Upper lobe of right lung (tissue), 1 donor: ENCODE measurements around the gene UNK. TPM values are rescaled to one million over a fixed set of nuclear protein-coding genes. Genes with fewer than 3 reads are reported as not detected.
A peak's percentile ranks its signal among the peaks of the same experiment; 100 is the strongest.

Source experiments
- ATAC-seq: fragments of 200-7000 bp; cut with Tn5 transposase; one replicate; pipeline ENCODE4 v1.9.1; 2020; ENCODE audit warnings: mild to moderate bottlenecking, moderate library complexity
- DNase-seq: peaks from one replicate; pipeline ENCODE4 v3.0.0-alpha.2; 2020
- H3K27ac ChIP-seq: fragments of 200-600 bp; one replicate; pipeline ENCODE4 v1.8.0; 2022
- H3K27me3 ChIP-seq: fragments of 200-600 bp; one replicate; pipeline ENCODE4 v1.8.0; 2022; ENCODE audit warnings: mild to moderate bottlenecking
- H3K36me3 ChIP-seq: fragments of 200-600 bp; one replicate; pipeline ENCODE4 v1.8.0; 2022
- H3K4me1 ChIP-seq: fragments of 200-600 bp; one replicate; pipeline ENCODE4 v1.8.0; 2022
- H3K4me3 ChIP-seq: fragments of 200-600 bp; one replicate; pipeline ENCODE4 v1.8.0; 2022; ENCODE audit warnings: mild to moderate bottlenecking
- H3K9me3 ChIP-seq: fragments of 200-600 bp; one replicate; pipeline ENCODE4 v1.8.0; 2022
- intact Hi-C: fragments of 100-400 bp; cut with DNase I; formaldehyde crosslinking; loops from one replicate; pipeline ENCODE4 v1.11.0; 2022
- total RNA-seq: library from RNA; stranded (reverse); fragmentation: NEBNext Ultra II Directional; extraction: Animal tissue kit (Norgen Biotek cat#: 25700); gene quantifications from one replicate; pipeline ENCODE4 v1.2.1, GENCODE V29; 2021
- TF ChIP-seq, protein P1 (sequence below): fragments of 200-600 bp; IDR thresholded peaks from one replicate; pipeline ENCODE4 v1.8.0; 2022; ENCODE audit warnings: antibody characterized with exemption
- donor health status: DM: no; HTN: yes; CAD: no; lungs with severe emphysema.

The UNK gene
- total RNA-seq, 1 donor from 2014 or later = 27.1 TPM

GRCh38 chr17:75845933-75846691, 61.5 kb downstream of the UNK start:
- no peak for ATAC-seq
- H3K4me1 ChIP-seq = peaks cover 49% of the 10 kb centered on the region
- no peaks in the 10 kb centered on the region for H3K9me3 ChIP-seq
- peaks cover 58% of the 10 kb centered on the region for H3K36me3 ChIP-seq
- peak overlapping the region; percentile 5 for H3K4me3 ChIP-seq
- peak overlapping the region; percentile 90 for H3K27ac ChIP-seq
- TF ChIP-seq, protein P1, sequence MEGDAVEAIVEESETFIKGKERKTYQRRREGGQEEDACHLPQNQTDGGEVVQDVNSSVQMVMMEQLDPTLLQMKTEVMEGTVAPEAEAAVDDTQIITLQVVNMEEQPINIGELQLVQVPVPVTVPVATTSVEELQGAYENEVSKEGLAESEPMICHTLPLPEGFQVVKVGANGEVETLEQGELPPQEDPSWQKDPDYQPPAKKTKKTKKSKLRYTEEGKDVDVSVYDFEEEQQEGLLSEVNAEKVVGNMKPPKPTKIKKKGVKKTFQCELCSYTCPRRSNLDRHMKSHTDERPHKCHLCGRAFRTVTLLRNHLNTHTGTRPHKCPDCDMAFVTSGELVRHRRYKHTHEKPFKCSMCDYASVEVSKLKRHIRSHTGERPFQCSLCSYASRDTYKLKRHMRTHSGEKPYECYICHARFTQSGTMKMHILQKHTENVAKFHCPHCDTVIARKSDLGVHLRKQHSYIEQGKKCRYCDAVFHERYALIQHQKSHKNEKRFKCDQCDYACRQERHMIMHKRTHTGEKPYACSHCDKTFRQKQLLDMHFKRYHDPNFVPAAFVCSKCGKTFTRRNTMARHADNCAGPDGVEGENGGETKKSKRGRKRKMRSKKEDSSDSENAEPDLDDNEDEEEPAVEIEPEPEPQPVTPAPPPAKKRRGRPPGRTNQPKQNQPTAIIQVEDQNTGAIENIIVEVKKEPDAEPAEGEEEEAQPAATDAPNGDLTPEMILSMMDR = no peak
- H3K27me3 ChIP-seq = no peaks in the 10 kb centered on the region
- intact Hi-C loops = no loop called here
- DNase-seq = no peak

GRCh38 chr17:75846692-75847613, 62.3 kb downstream of the UNK start:
- TF ChIP-seq, protein P1 = no peak
- Histone ChIP-seq H3K4me1 (peaks cover 49% of the 10 kb centered on the region), H3K27ac (peak overlapping the region; percentile 90), H3K36me3 (peaks cover 66% of the 10 kb centered on the region), H3K27me3 (no peaks in the 10 kb centered on the region), H3K9me3 (no peaks in the 10 kb centered on the region), H3K4me3 (peak overlapping the region; percentile 10)
- intact Hi-C loops = no loop called here
- ATAC-seq (no peak), DNase-seq (no peak)

- H3K4me3 ChIP-seq = peak overlapping the region; percentile 10
- H3K36me3 ChIP-seq = peaks cover 69% of the 10 kb centered on the region
- no peak for DNase-seq
- H3K4me1 ChIP-seq = peaks cover 49% of the 10 kb centered on the region
- TF ChIP-seq, protein P1 = no peak
- no peak for ATAC-seq
- peak overlapping the region; percentile 90 for H3K27ac ChIP-seq
- H3K27me3 ChIP-seq = no peaks in the 10 kb centered on the region
- intact Hi-C loops = no loop called here
- H3K9me3 ChIP-seq = no peaks in the 10 kb centered on the region
Measured at GRCh38 chr17:75847614-75848522, 63.3 kb downstream of the UNK start.

DNA sequence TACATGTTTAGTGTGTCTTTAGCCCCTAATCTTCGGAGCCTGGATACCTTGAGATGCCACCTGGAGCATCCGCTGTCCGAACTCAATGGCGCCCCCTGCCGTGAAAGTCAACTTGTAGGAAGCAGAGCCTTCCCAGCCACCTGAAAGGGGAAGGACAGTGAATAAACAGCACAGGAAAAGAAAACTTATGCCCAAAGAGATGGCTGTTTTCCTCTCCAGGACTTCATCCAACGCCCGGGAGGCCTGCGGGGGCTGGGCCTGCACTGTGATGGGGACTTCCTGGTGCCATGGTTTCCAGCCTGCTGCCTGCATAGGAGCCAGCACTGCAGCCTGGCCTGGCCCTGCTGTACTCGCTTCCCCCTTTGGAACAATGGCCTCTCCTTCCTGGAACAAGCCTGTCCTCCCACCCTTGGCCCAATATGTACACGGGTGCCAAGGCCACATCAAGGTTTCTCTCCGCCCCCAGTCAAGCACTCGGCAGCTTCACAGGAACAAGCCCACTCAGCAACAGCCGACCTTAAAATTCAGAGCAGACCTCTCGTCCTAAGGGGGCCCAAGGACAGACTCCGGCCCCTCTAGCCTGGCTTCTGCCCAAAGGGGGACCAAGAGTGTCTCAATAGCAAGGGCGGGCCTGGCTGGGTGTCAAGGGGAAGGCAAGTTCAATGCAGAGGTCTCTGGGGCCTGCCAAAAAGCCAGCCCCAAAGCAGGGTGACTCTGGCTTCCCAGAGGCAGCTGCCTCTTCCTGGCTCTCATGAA, 64.1 kb downstream of the UNK start:
- Histone ChIP-seq H3K27me3 (no peaks in the 10 kb centered on the region), H3K36me3 (peaks cover 69% of the 10 kb centered on the region), H3K9me3 (no peaks in the 10 kb centered on the region), H3K4me3 (no peak overlapping the region), H3K27ac (peak overlapping the region; percentile 68), H3K4me1 (peaks cover 55% of the 10 kb centered on the region)
- TF ChIP-seq, protein P1 = peak; percentile 66
- intact Hi-C loops = no loop called here
- DNase-seq (peak; percentile 86), ATAC-seq (no peak)
